ENCODE data around the gene FAM227B.

- TF ChIP-seq USF2 (IDR thresholded peaks at IDR 0.05; ENCODE audit: low read depth, low read length) (no peak), USF2 (CRISPR knock-in tag; IDR thresholded peaks at IDR 0.05; ENCODE audit: borderline replicate concordance) (no peak), ZNF407 (CRISPR knock-in tag; IDR thresholded peaks at IDR 0.05; ENCODE audit: not compliant biosample characterization) (no peak), ZNF770 (CRISPR knock-in tag; IDR thresholded peaks at IDR 0.05) (no peak), MED1 (CRISPR knock-in tag; IDR thresholded peaks at IDR 0.05) (no peak), ZNF24 (IDR thresholded peaks at IDR 0.05) (no peak), IKZF1 (IDR thresholded peaks at IDR 0.05) (no peak)
- TF ChIP-seq, protein P1, sequence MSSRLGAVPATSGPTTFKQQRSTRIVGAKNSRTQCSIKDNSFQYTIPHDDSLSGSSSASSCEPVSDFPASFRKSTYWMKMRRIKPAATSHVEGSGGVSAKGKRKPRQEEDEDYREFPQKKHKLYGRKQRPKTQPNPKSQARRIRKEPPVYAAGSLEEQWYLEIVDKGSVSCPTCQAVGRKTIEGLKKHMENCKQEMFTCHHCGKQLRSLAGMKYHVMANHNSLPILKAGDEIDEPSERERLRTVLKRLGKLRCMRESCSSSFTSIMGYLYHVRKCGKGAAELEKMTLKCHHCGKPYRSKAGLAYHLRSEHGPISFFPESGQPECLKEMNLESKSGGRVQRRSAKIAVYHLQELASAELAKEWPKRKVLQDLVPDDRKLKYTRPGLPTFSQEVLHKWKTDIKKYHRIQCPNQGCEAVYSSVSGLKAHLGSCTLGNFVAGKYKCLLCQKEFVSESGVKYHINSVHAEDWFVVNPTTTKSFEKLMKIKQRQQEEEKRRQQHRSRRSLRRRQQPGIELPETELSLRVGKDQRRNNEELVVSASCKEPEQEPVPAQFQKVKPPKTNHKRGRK (CRISPR knock-in tag; IDR thresholded peaks at IDR 0.05), result no peak
- TF ChIP-seq, protein P2, sequence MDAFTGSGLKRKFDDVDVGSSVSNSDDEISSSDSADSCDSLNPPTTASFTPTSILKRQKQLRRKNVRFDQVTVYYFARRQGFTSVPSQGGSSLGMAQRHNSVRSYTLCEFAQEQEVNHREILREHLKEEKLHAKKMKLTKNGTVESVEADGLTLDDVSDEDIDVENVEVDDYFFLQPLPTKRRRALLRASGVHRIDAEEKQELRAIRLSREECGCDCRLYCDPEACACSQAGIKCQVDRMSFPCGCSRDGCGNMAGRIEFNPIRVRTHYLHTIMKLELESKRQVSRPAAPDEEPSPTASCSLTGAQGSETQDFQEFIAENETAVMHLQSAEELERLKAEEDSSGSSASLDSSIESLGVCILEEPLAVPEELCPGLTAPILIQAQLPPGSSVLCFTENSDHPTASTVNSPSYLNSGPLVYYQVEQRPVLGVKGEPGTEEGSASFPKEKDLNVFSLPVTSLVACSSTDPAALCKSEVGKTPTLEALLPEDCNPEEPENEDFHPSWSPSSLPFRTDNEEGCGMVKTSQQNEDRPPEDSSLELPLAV (CRISPR knock-in tag; conservative IDR thresholded peaks at IDR 0.05; ENCODE audit: low read depth), result no peak
Observed at GRCh38 chr15:49664716-49665115, 44.1 kb upstream of the FAM227B start.

All from HepG2 (cell line).